MM.1S (cell line): ENCODE results near the gene MEIS2.

Source experiments
- EZH2 ChIP-seq: fragments of 300-600 bp; sonication (generic); optimal IDR thresholded peaks from 2 replicates; pipeline ENCODE3; 2017; ENCODE audit warnings: low read depth, mild to moderate bottlenecking, antibody characterized with exemption, low read length, mixed read lengths
- TF ChIP-seq, protein P1 (sequence below): fragments of 300-600 bp; sonication (generic); IDR thresholded peaks from 2 replicates; pipeline ENCODE4 v1.5.1; 2016; ENCODE audit warnings: antibody characterized with exemption, low read length, mixed read lengths

DNA sequence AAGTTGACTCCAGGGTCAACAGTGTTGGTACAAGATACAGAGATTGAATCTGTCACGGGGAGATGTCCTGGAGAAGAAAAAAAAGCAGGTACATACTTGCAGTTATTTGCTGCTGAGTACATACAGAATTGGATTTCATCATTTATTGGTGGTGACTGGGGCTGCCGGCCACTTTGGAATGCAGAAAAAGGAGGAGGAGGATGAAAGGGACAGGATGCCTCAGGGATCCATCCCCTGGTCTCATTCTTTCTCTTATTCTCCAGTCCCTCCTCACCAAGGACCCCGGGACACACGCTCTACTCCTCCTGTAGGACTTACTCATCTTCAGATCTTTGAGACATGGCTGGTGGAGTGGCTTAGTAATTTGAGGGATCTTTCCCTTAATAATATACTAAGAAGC, 30.0 kb upstream of the MEIS2 start:
- TF ChIP-seq EZH2 = no peak
- TF ChIP-seq, protein P1, sequence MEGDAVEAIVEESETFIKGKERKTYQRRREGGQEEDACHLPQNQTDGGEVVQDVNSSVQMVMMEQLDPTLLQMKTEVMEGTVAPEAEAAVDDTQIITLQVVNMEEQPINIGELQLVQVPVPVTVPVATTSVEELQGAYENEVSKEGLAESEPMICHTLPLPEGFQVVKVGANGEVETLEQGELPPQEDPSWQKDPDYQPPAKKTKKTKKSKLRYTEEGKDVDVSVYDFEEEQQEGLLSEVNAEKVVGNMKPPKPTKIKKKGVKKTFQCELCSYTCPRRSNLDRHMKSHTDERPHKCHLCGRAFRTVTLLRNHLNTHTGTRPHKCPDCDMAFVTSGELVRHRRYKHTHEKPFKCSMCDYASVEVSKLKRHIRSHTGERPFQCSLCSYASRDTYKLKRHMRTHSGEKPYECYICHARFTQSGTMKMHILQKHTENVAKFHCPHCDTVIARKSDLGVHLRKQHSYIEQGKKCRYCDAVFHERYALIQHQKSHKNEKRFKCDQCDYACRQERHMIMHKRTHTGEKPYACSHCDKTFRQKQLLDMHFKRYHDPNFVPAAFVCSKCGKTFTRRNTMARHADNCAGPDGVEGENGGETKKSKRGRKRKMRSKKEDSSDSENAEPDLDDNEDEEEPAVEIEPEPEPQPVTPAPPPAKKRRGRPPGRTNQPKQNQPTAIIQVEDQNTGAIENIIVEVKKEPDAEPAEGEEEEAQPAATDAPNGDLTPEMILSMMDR = no peak
